Mesenchymal stem cell (in vitro differentiated cells and primary cell): ENCODE measurements around the gene RBP4.
A peak's percentile ranks its signal among the peaks of the same experiment; 100 is the strongest.

ENCODE experiments used
- DNase-seq: peaks from one replicate; pipeline ENCODE4 v3.0.0-alpha.2; 2013
- H2AFZ ChIP-seq: one replicate; pipeline ENCODE4 v1.6.1; 2013; ENCODE audit warnings: low read depth, mild to moderate bottlenecking, control low read depth, inconsistent platforms, low read length, moderate library complexity
- H2AK5ac ChIP-seq: 2 replicates; pipeline ENCODE4 v1.6.1; 2013; ENCODE audit warnings: low read length, moderate library complexity, mild to moderate bottlenecking, inconsistent platforms; ENCODE audit not compliant: severe bottlenecking
- H2BK120ac ChIP-seq: one replicate; pipeline ENCODE4 v1.6.1; 2013; ENCODE audit warnings: low read depth, mild to moderate bottlenecking, inconsistent platforms, low read length, moderate library complexity
- H2BK12ac ChIP-seq, 2 experiments: one replicate each; pipeline ENCODE4 v1.6.1; 2013; ENCODE audit warnings: inconsistent platforms in 2 of 2, low read length in 2 of 2, mild to moderate bottlenecking in 2 of 2, moderate library complexity in 2 of 2, control low read depth in 1 of 2
- H2BK15ac ChIP-seq: one replicate; pipeline ENCODE4 v1.6.1; 2013; ENCODE audit warnings: mild to moderate bottlenecking, low read depth, inconsistent platforms; ENCODE audit not compliant: poor library complexity, severe bottlenecking
- H2BK5ac ChIP-seq: 2 replicates; pipeline ENCODE4 v1.6.1; 2013; ENCODE audit warnings: low read depth, mild to moderate bottlenecking, low read length, control low read depth, inconsistent platforms; ENCODE audit not compliant: poor library complexity, severe bottlenecking
- H3K14ac ChIP-seq, 2 experiments: one replicate each; pipeline ENCODE4 v1.6.1; 2013; ENCODE audit warnings: inconsistent platforms in 2 of 2, low read length in 2 of 2, control low read depth in 1 of 2, mild to moderate bottlenecking in 1 of 2, moderate library complexity in 1 of 2
- H3K18ac ChIP-seq, 2 experiments: one replicate each; pipeline ENCODE4 v1.6.1; 2013; ENCODE audit warnings: inconsistent platforms in 2 of 2, low read length in 2 of 2, control low read depth in 1 of 2, low read depth in 1 of 2, mild to moderate bottlenecking in 1 of 2
- H3K23ac ChIP-seq, 2 experiments: one replicate each; pipeline ENCODE4 v1.6.1; 2013; ENCODE audit warnings: inconsistent platforms in 2 of 2, low read length in 2 of 2, mild to moderate bottlenecking in 2 of 2, moderate library complexity in 2 of 2, control low read depth in 1 of 2
- H3K27ac ChIP-seq: 2 replicates; pipeline ENCODE4 v1.5.1; 2013; ENCODE audit warnings: mild to moderate bottlenecking, moderate library complexity, low read length, control low read depth, inconsistent platforms; ENCODE audit not compliant: poor library complexity, severe bottlenecking
- H3K27me3 ChIP-seq, 2 experiments: 2 replicates each; pipeline versions ENCODE4 v1.6.1 to v1.7.0; 2013; ENCODE audit warnings: low read length in 2 of 2, mild to moderate bottlenecking in 2 of 2, moderate library complexity in 2 of 2, control low read depth in 1 of 2, inconsistent platforms in 1 of 2; ENCODE audit not compliant: control insufficient read depth in 1 of 2, insufficient read depth in 1 of 2
- H3K36me3 ChIP-seq, 2 experiments: 2 replicates each; pipeline versions ENCODE4 v1.6.1 to v1.7.0; 2013; ENCODE audit warnings: low read length in 2 of 2, control low read depth in 1 of 2, inconsistent platforms in 1 of 2, low read depth in 1 of 2, mild to moderate bottlenecking in 1 of 2; ENCODE audit not compliant: insufficient read depth in 2 of 2, control insufficient read depth in 1 of 2
- H3K4ac ChIP-seq, 2 experiments: one replicate each; pipeline ENCODE4 v1.6.1; 2013; ENCODE audit warnings: inconsistent platforms in 2 of 2, low read length in 2 of 2, mild to moderate bottlenecking in 2 of 2, moderate library complexity in 2 of 2, control low read depth in 1 of 2, low read depth in 1 of 2
- H3K4me1 ChIP-seq: 2 replicates; pipeline ENCODE4 v1.6.1; 2013; ENCODE audit warnings: low read depth, low read length, control low read depth; ENCODE audit not compliant: control insufficient read depth, insufficient read depth
- H3K4me2 ChIP-seq: 2 replicates; pipeline ENCODE4 v1.6.1; 2013; ENCODE audit warnings: low read length, mild to moderate bottlenecking, inconsistent platforms; ENCODE audit not compliant: poor library complexity, severe bottlenecking
- H3K4me3 ChIP-seq, 2 experiments: 2 replicates each; pipeline versions ENCODE4 v1.5.1 to v1.7.0; 2013; ENCODE audit warnings: low read length in 2 of 2, mild to moderate bottlenecking in 2 of 2, control low read depth in 1 of 2, low read depth in 1 of 2; ENCODE audit not compliant: insufficient read depth in 1 of 2
- H3K79me1 ChIP-seq: replicated peaks from 2 replicates; pipeline ENCODE4 v1.6.1; 2013; ENCODE audit warnings: mild to moderate bottlenecking, control low read depth, low read length, inconsistent platforms; ENCODE audit not compliant: poor library complexity, severe bottlenecking
- H3K9ac ChIP-seq: 2 replicates; pipeline ENCODE4 v1.7.0; 2013; ENCODE audit warnings: mild to moderate bottlenecking, low read length, moderate library complexity
- H3K9me3 ChIP-seq: 2 replicates; pipeline ENCODE4 v1.7.0; 2013; ENCODE audit warnings: mild to moderate bottlenecking, low read length; ENCODE audit not compliant: control insufficient read depth
- H4K8ac ChIP-seq: one replicate; pipeline ENCODE4 v1.6.1; 2013; ENCODE audit warnings: inconsistent platforms, mild to moderate bottlenecking, low read length, moderate library complexity
- H4K91ac ChIP-seq: one replicate; pipeline ENCODE4 v1.6.1; 2013; ENCODE audit warnings: mild to moderate bottlenecking, low read length, inconsistent platforms
- WGBS: methylation state at CpG from one replicate; pipeline ENCODE4 v1.1.7; 2013; ENCODE audit warnings: mixed read lengths; 5-methylcytosine and 5-hydroxymethylcytosine counted together

Gene RBP4

GRCh38 chr10:93566435-93567276 is 34.4 kb downstream of the RBP4 start, which contains the start of gene FFAR4:
Gene FFAR4 (plus strand): TSS chr10:93566665. CDS start chr10:93566721, 56 bp downstream.
- H3K4me2 ChIP-seq, result peak within 1 kb of the TSS; percentile 79
- no peak within 1 kb of the TSS for H4K8ac ChIP-seq
- H3K4ac ChIP-seq, result no peak within 1 kb of the TSS
- H4K91ac ChIP-seq, result peak within 1 kb of the TSS; percentile 65
- 2% methylated on average over 76 of the region's 85 CpGs for WGBS
- peaks cover 75 to 87% of the 10 kb centered on the region in 2 experiments for H3K27me3 ChIP-seq
- no peak within 1 kb of the TSS for H3K14ac ChIP-seq
- no peak within 1 kb of the TSS for H2BK15ac ChIP-seq
- no peak within 1 kb of the TSS for H2BK12ac ChIP-seq
- peak; percentile 8 for DNase-seq
- no peak within 1 kb of the TSS for H2AK5ac ChIP-seq
- H3K79me1 ChIP-seq, result no peaks in the 10 kb centered on the region
- H3K36me3 ChIP-seq, result no peaks in the 10 kb centered on the region
- H3K4me3 ChIP-seq, result peak within 1 kb of the TSS; percentile 20 to 41
- no peak within 1 kb of the TSS for H2BK120ac ChIP-seq
- no peak within 1 kb of the TSS for H3K23ac ChIP-seq
- H3K27ac ChIP-seq, result no peak within 1 kb of the TSS
- no peak within 1 kb of the TSS for H2AFZ ChIP-seq
- no peak within 1 kb of the TSS for H3K18ac ChIP-seq
- H3K4me1 ChIP-seq, result peaks cover 11% of the 10 kb centered on the region
- H3K9ac ChIP-seq, result no peak within 1 kb of the TSS
- H2BK5ac ChIP-seq, result no peak within 1 kb of the TSS
- no peaks in the 10 kb centered on the region for H3K9me3 ChIP-seq

GRCh38 chr10:93565446-93565845 is 35.6 kb downstream of the RBP4 start:
- no peak overlapping the region for H3K4ac ChIP-seq
- H2BK12ac ChIP-seq, result no peak overlapping the region
- H3K4me1 ChIP-seq, result peaks cover 11% of the 10 kb centered on the region
- 74% methylated on average over 3 of the region's 3 CpGs for WGBS
- H3K27ac ChIP-seq, result no peak overlapping the region
- H3K18ac ChIP-seq, result no peak overlapping the region
- no peaks in the 10 kb centered on the region for H3K9me3 ChIP-seq
- no peak overlapping the region for H2AFZ ChIP-seq
- H3K79me1 ChIP-seq, result no peaks in the 10 kb centered on the region
- no peak overlapping the region for H2BK5ac ChIP-seq
- H3K14ac ChIP-seq, result no peak overlapping the region
- no peak for DNase-seq
- peaks cover 63 to 87% of the 10 kb centered on the region in 2 experiments for H3K27me3 ChIP-seq
- H2AK5ac ChIP-seq, result no peak overlapping the region
- no peak overlapping the region for H3K9ac ChIP-seq
- no peak overlapping the region for H3K4me3 ChIP-seq
- no peaks in the 10 kb centered on the region for H3K36me3 ChIP-seq
- H3K23ac ChIP-seq, result no peak overlapping the region
- H4K91ac ChIP-seq, result no peak overlapping the region
- no peak overlapping the region for H2BK120ac ChIP-seq
- H3K4me2 ChIP-seq, result no peak overlapping the region
- H4K8ac ChIP-seq, result no peak overlapping the region
- H2BK15ac ChIP-seq, result no peak overlapping the region

GRCh38 chr10:93560541-93560940 is 40.5 kb downstream of the RBP4 start:
- Histone ChIP-seq H4K8ac (no peak overlapping the region), H3K9ac (no peak overlapping the region)

GRCh38 chr10:93559490-93559889 is 41.5 kb downstream of the RBP4 start:
- Histone ChIP-seq H3K36me3 (no peaks in the 10 kb centered on the region), H2AK5ac (no peak overlapping the region), H2BK120ac (no peak overlapping the region), H3K23ac (no peak overlapping the region), H3K18ac (no peak overlapping the region), H2BK15ac (no peak overlapping the region), H3K27ac (no peak overlapping the region), H2AFZ (no peak overlapping the region), H3K4me1 (peaks cover 3% of the 10 kb centered on the region), H3K4ac (no peak overlapping the region), H2BK5ac (no peak overlapping the region), H2BK12ac (no peak overlapping the region), H3K79me1 (no peaks in the 10 kb centered on the region), H3K27me3 (peaks cover 7 to 55% of the 10 kb centered on the region in 2 experiments), H3K9me3 (no peaks in the 10 kb centered on the region), H3K4me3 (no peak overlapping the region), H4K8ac (no peak overlapping the region), H4K91ac (no peak overlapping the region), H3K14ac (no peak overlapping the region), H3K9ac (no peak overlapping the region), H3K4me2 (no peak overlapping the region)
- DNase-seq, result no peak
- 93% methylated on average over 9 of the region's 9 CpGs for WGBS

More at GRCh38 chr10:93560541-93560940, 40.5 kb downstream of the RBP4 start:
- H2BK120ac ChIP-seq, result no peak overlapping the region
- H2BK15ac ChIP-seq, result no peak overlapping the region
- no peak overlapping the region for H2AK5ac ChIP-seq
- H3K18ac ChIP-seq, result no peak overlapping the region
- H3K4ac ChIP-seq, result no peak overlapping the region
- H3K14ac ChIP-seq, result peak overlapping the region in 1 of 2 experiments; percentile 39
- H3K4me2 ChIP-seq, result no peak overlapping the region
- H3K27ac ChIP-seq, result no peak overlapping the region
- H3K9me3 ChIP-seq, result no peaks in the 10 kb centered on the region
- H4K91ac ChIP-seq, result no peak overlapping the region
- no peak overlapping the region for H2BK5ac ChIP-seq
- no peak overlapping the region for H3K4me3 ChIP-seq
- no peaks in the 10 kb centered on the region for H3K36me3 ChIP-seq
- H3K79me1 ChIP-seq, result no peaks in the 10 kb centered on the region
- H3K23ac ChIP-seq, result no peak overlapping the region
- DNase-seq, result no peak
- 91% methylated on average over 6 of the region's 6 CpGs for WGBS
- no peak overlapping the region for H2AFZ ChIP-seq
- H3K4me1 ChIP-seq, result no peaks in the 10 kb centered on the region
- H2BK12ac ChIP-seq, result no peak overlapping the region
- peaks cover 17 to 64% of the 10 kb centered on the region in 2 experiments for H3K27me3 ChIP-seq
